Body of pancreas (tissue), 4 donors: ENCODE data around the gene PSME4. TPM values are rescaled to one million over a fixed set of nuclear protein-coding genes. Genes with fewer than 3 reads are reported as not detected.

Source experiments
- ATAC-seq: fragments of 150-250 bp; one replicate; pipeline ENCODE4 v1.9.1; 2016
- DNase-seq, 4 donors: peaks; one replicate each; pipeline ENCODE4 v3.0.0-alpha.2; 2019
- H3K27ac ChIP-seq, 4 donors: fragments of 200-600 bp; sonication (generic); 1 replicate in 3 of 4; 2 replicates in 1 of 4; pipeline versions ENCODE4 v1.5.1 to v1.6.1; 2016 to 2019; ENCODE audit warnings: mild to moderate bottlenecking in 1 of 4, mixed read lengths in 1 of 4, moderate library complexity in 1 of 4
- H3K27me3 ChIP-seq, 2 donors: fragments of 200-600 bp; sonication (generic); one replicate each; pipeline ENCODE4 v1.6.0; 2016; ENCODE audit warnings: mild to moderate bottlenecking in 1 of 2
- H3K36me3 ChIP-seq, 2 donors: fragments of 200-600 bp; sonication (generic); replicated peaks in 1 of 2; 2 replicates each; pipeline ENCODE4 v1.5.1; 2016; ENCODE audit warnings: low read depth in 2 of 2; ENCODE audit not compliant: insufficient read depth in 1 of 2
- H3K4me1 ChIP-seq: fragments of 200-600 bp; sonication (generic); one replicate; pipeline ENCODE4 v1.6.0; 2016
- H3K4me3 ChIP-seq, 2 donors: fragments of 200-600 bp; sonication (generic); 1 replicate in 1 of 2; 2 replicates in 1 of 2; pipeline ENCODE4 v1.5.1; 2016 to 2019
- H3K9me3 ChIP-seq, 3 donors: fragments of 200-600 bp; sonication (generic); 1 replicate in 2 of 3; 2 replicates in 1 of 3; pipeline ENCODE4 v1.5.1; 2016
- CTCF ChIP-seq, 7 experiments: fragments of 450-650 bp in 4 of 7; fragments of 200-600 bp in 3 of 7; sonication (generic) in 3 of 7; IDR thresholded peaks; one replicate each; pipeline ENCODE4 v1.5.1; 2016 to 2019; ENCODE audit warnings: antibody characterized with exemption in 7 of 7
- POLR2A ChIP-seq, 3 donors: fragments of 450-650 bp; IDR thresholded peaks; one replicate each; pipeline ENCODE4 v1.6.1; 2016; ENCODE audit warnings: antibody characterized with exemption in 3 of 3, mild to moderate bottlenecking in 2 of 3
- WGBS, 2 donors: methylation state at CpG; one replicate each; pipeline ENCODE4 v1.1.5; 2017; 5-methylcytosine and 5-hydroxymethylcytosine counted together
- intact Hi-C: fragments of 100-400 bp; cut with DNase I; formaldehyde crosslinking; loops from one replicate; pipeline ENCODE4 v1.15.1; 2023
- total RNA-seq, 2 donors: library from RNA; depleted of rRNA; stranded (reverse); fragments of >200 nt; gene quantifications; one replicate each; pipeline ENCODE4 v1.1.0, GENCODE V29; 2016

Gene PSME4
- total RNA-seq, 2 donors from 2014 or later = 19.1 to 28.0 TPM

- ATAC-seq (no peak), DNase-seq (no peak)
- Histone ChIP-seq H3K36me3 (no peaks in the 10 kb centered on the region), H3K4me3 (no peak overlapping the region), H3K4me1 (no peaks in the 10 kb centered on the region), H3K27ac (no peak overlapping the region), H3K27me3 (no peaks in the 10 kb centered on the region), H3K9me3 (no peaks in the 10 kb centered on the region)
- 85 to 95% methylated on average over 1 of the region's 1 CpG for WGBS, 2 donors
- no peak for TF ChIP-seq CTCF (IDR thresholded peaks at IDR 0.05)
- no peak for TF ChIP-seq POLR2A (IDR thresholded peaks at IDR 0.05)
- intact Hi-C loops = no loop called here
These were observed 38.8 kb upstream of the PSME4 start for GRCh38 chr2:54009549-54009948.

- no peaks in the 10 kb centered on the region for H3K9me3 ChIP-seq
- ATAC-seq (no peak), DNase-seq (no peak)
- TF ChIP-seq POLR2A (IDR thresholded peaks at IDR 0.05) = no peak
- TF ChIP-seq CTCF (IDR thresholded peaks at IDR 0.05) = no peak
- H3K36me3 ChIP-seq = no peaks in the 10 kb centered on the region
- H3K27me3 ChIP-seq = no peaks in the 10 kb centered on the region
- intact Hi-C loops = no loop called here
- no peak overlapping the region for H3K27ac ChIP-seq
- H3K4me1 ChIP-seq = no peaks in the 10 kb centered on the region
- no peak overlapping the region for H3K4me3 ChIP-seq
- WGBS, 2 donors = 94 to 100% methylated on average over 2 of the region's 2 CpGs
These were observed 37.6 kb upstream of the PSME4 start for GRCh38 chr2:54008439-54008838.

- peaks cover 11% of the 10 kb centered on the region for H3K4me1 ChIP-seq
- H3K36me3 ChIP-seq = no peaks in the 10 kb centered on the region
- peak in 1 of 4 donors; percentile 40 for DNase-seq
- WGBS, 2 donors = 50 to 63% methylated on average over 3 of the region's 3 CpGs
- intact Hi-C loops = no loop called here
- H3K27me3 ChIP-seq = no peaks in the 10 kb centered on the region
- H3K9me3 ChIP-seq = no peaks in the 10 kb centered on the region
- peak; percentile 66 for ATAC-seq
- H3K4me3 ChIP-seq = no peak overlapping the region
- no peak for TF ChIP-seq CTCF (IDR thresholded peaks at IDR 0.05)
- no peak for TF ChIP-seq POLR2A (IDR thresholded peaks at IDR 0.05)
- peak overlapping the region in 2 of 4 donors; percentile 8 to 45 for H3K27ac ChIP-seq
These were observed 29.7 kb upstream of the PSME4 start for GRCh38 chr2:54000524-54000923.

GRCh38 chr2:54000122-54000521, 29.3 kb upstream of the PSME4 start:
- DNase-seq = no peak
- TF ChIP-seq POLR2A (IDR thresholded peaks at IDR 0.05) (no peak), CTCF (IDR thresholded peaks at IDR 0.05) (no peak)
- intact Hi-C loops = no loop called here
- H3K27ac ChIP-seq = peak overlapping the region in 2 of 4 donors; percentile 8 to 45
- no peaks in the 10 kb centered on the region for H3K9me3 ChIP-seq
- H3K4me1 ChIP-seq = peaks cover 11% of the 10 kb centered on the region
- no peaks in the 10 kb centered on the region for H3K36me3 ChIP-seq
- 17 to 33% methylated on average over 1 of the region's 1 CpG for WGBS, 2 donors
- no peak overlapping the region for H3K4me3 ChIP-seq
- no peaks in the 10 kb centered on the region for H3K27me3 ChIP-seq
- no peak for ATAC-seq

- intact Hi-C loops = no loop called here
- H3K27ac ChIP-seq = no peak overlapping the region
- no peak for TF ChIP-seq CTCF (IDR thresholded peaks at IDR 0.05)
- no peak for TF ChIP-seq POLR2A (IDR thresholded peaks at IDR 0.05)
These were observed 28.0 kb upstream of the PSME4 start for GRCh38 chr2:53998834-53999233.

More at GRCh38 chr2:53998834-53999233, 28.0 kb upstream of the PSME4 start:
- H3K36me3 ChIP-seq = no peaks in the 10 kb centered on the region
- no peaks in the 10 kb centered on the region for H3K27me3 ChIP-seq
- DNase-seq (no peak), ATAC-seq (no peak)
- 70 to 71% methylated on average over 3 of the region's 3 CpGs for WGBS, 2 donors
- no peaks in the 10 kb centered on the region for H3K9me3 ChIP-seq
- H3K4me1 ChIP-seq = peaks cover 11% of the 10 kb centered on the region
- no peak overlapping the region for H3K4me3 ChIP-seq
